Endothelial cell of umbilical vein (primary cell): Measurements from ENCODE around the gene HDAC4. TPM values are rescaled to one million over a fixed set of nuclear protein-coding genes. Genes with fewer than 3 reads are reported as not detected.

Experiments
- BruUV-seq: library from RNA; stranded (reverse); fragments of 400-500 nt; replicated peaks from 2 replicates; lab custom pipeline; 2021; lab: Mats Ljungman, UMichigan
- CTCF ChIA-PET: fragments of 300-600, 350-600 bp; sonication (Branson Sonifier 250); formaldehyde crosslinking; loops from one replicate; lab custom pipeline; 2021; ENCODE audit warnings: antibody characterized with exemption, inconsistent platforms; lab: Charles Lee
- POLR2A ChIA-PET: fragments of 300-600, 350-600 bp; sonication (Branson Sonifier 250); formaldehyde crosslinking; loops from one replicate; lab custom pipeline; 2021; ENCODE audit warnings: antibody characterized with exemption, inconsistent platforms; lab: Charles Lee
- DNase-seq: peaks from one replicate; pipeline ENCODE4 v3.0.0-alpha.2; 2011; ENCODE audit warnings: low read depth, low spot score
- FAIRE-seq: peaks from 2 replicates; lab custom pipeline; 2011; peaks lifted over from hg19 to GRCh38; lab: Jason Lieb, UNC
- H2AFZ ChIP-seq: 2 replicates; pipeline ENCODE4 v1.6.0; 2012; ENCODE audit warnings: low read depth, low read length, control low read depth, inconsistent platforms
- H3K27ac ChIP-seq: 2 replicates; pipeline ENCODE4 v1.5.1; 2011; ENCODE audit warnings: low read depth, mild to moderate bottlenecking, control low read depth, low read length, moderate library complexity; ENCODE audit not compliant: insufficient read depth
- H3K27me3 ChIP-seq, 2 experiments: 2 replicates each; pipeline versions ENCODE4 v1.6.0 to v1.6.1; 2011; ENCODE audit warnings: low read length in 2 of 2, mixed read lengths in 1 of 2; ENCODE audit not compliant: control insufficient read depth in 2 of 2, insufficient read depth in 2 of 2
- H3K36me3 ChIP-seq, 2 experiments: 2 replicates in 1 of 2; 3 replicates in 1 of 2; pipeline ENCODE4 v1.5.1; 2011; ENCODE audit warnings: low read length in 2 of 2, mild to moderate bottlenecking in 1 of 2, moderate library complexity in 1 of 2; ENCODE audit not compliant: control insufficient read depth in 2 of 2, insufficient read depth in 2 of 2; ENCODE audit errors: extremely low read depth in 1 of 2
- H3K4me1 ChIP-seq: 3 replicates; pipeline ENCODE4 v1.5.1; 2011; ENCODE audit warnings: mild to moderate bottlenecking, low read length; ENCODE audit not compliant: control insufficient read depth, insufficient read depth; ENCODE audit errors: extremely low read depth
- H3K4me2 ChIP-seq: 2 replicates; pipeline ENCODE4 v1.6.1; 2011; ENCODE audit warnings: low read length, control low read depth, mixed read lengths; ENCODE audit not compliant: insufficient read depth
- H3K4me3 ChIP-seq, 3 experiments: fragments of 200-600 bp in 1 of 3; sonication (generic), shearing (Covaris generic) in 1 of 3; replicated peaks in 1 of 3; 2 replicates each; pipeline ENCODE4 v1.5.1; 2011 to 2016; ENCODE audit warnings: control low read depth in 3 of 3, low read length in 3 of 3, mild to moderate bottlenecking in 2 of 3, inconsistent platforms in 1 of 3, low read depth in 1 of 3, moderate library complexity in 1 of 3; ENCODE audit not compliant: insufficient read depth in 1 of 3
- H3K79me2 ChIP-seq: 2 replicates; pipeline ENCODE4 v1.6.0; 2012; ENCODE audit warnings: low read length, inconsistent platforms; ENCODE audit not compliant: control insufficient read depth, insufficient read depth
- H3K9ac ChIP-seq: replicated peaks from 2 replicates; pipeline ENCODE3; 2011; ENCODE audit warnings: low read length, control low read depth; ENCODE audit not compliant: insufficient read depth; ENCODE audit errors: extremely low read depth
- H3K9me1 ChIP-seq: replicated peaks from 3 replicates; pipeline ENCODE4 v1.6.0; 2011; ENCODE audit warnings: mild to moderate bottlenecking, low read length; ENCODE audit not compliant: control insufficient read depth, insufficient read depth; ENCODE audit errors: extremely low read depth
- H3K9me3 ChIP-seq: replicated peaks from 2 replicates; pipeline ENCODE4 v1.5.1; 2012; ENCODE audit warnings: low read length, inconsistent platforms; ENCODE audit not compliant: control insufficient read depth, insufficient read depth
- H4K20me1 ChIP-seq: replicated peaks from 2 replicates; pipeline ENCODE3; 2011; ENCODE audit warnings: mild to moderate bottlenecking, low read length; ENCODE audit not compliant: control insufficient read depth, insufficient read depth; ENCODE audit errors: extremely low read depth
- EZH2 ChIP-seq: IDR thresholded peaks from 2 replicates; pipeline ENCODE4 v1.6.1; 2012; ENCODE audit warnings: borderline replicate concordance, low read depth, mild to moderate bottlenecking, moderate library complexity, low read length, inconsistent platforms; ENCODE audit not compliant: severe bottlenecking
- FOS ChIP-seq: IDR thresholded peaks from 2 replicates; pipeline ENCODE4 v1.6.1; 2011; ENCODE audit warnings: mild to moderate bottlenecking, low read length, moderate library complexity, borderline replicate concordance; ENCODE audit not compliant: insufficient read depth
- GATA2 ChIP-seq: IDR thresholded peaks from 2 replicates; pipeline ENCODE4 v1.7.0; 2011; ENCODE audit warnings: low read depth, mild to moderate bottlenecking, moderate library complexity, mixed read lengths, low read length; ENCODE audit not compliant: insufficient read length, insufficient read depth
- JUN ChIP-seq: IDR thresholded peaks from 2 replicates; pipeline ENCODE4 v1.6.1; 2011; ENCODE audit warnings: borderline replicate concordance, low read depth; ENCODE audit not compliant: insufficient read length, insufficient read depth
- MYC ChIP-seq: IDR thresholded peaks from one replicate; pipeline ENCODE4 v1.6.1; 2011; ENCODE audit warnings: mild to moderate bottlenecking, low read depth, low read length
- POLR2A ChIP-seq: IDR thresholded peaks from 2 replicates; pipeline ENCODE4 v1.6.1; 2012; ENCODE audit warnings: low read depth, mild to moderate bottlenecking, control low read depth, low read length
- POLR2AphosphoS5 ChIP-seq: IDR thresholded peaks from 2 replicates; pipeline ENCODE4 v1.6.1; 2012; ENCODE audit warnings: low read depth, mild to moderate bottlenecking, control low read depth, low read length, moderate library complexity; ENCODE audit not compliant: insufficient read depth
- dilution Hi-C: fragments of 300-500 bp; cut with MboI; formaldehyde crosslinking; loops from one replicate; pipeline ENCODE4 v1.15.0; 2019; ENCODE audit warnings: low sequenced_read_pairs; ENCODE audit not compliant: extremely low pct_ligation_motif_present
- intact Hi-C: fragments of 100-400 bp; cut with micrococcal nuclease; formaldehyde crosslinking; loops from one replicate; pipeline ENCODE4 v1.10.0; 2022
- polyA plus RNA-seq, 4 experiments: library from polyadenylated mRNA; depleted of rRNA in 3 of 4; stranded (reverse) in 3 of 4; unstranded in 1 of 4; fragments of >200 nt; gene quantifications; 2 replicates each; pipeline versions ENCODE4 v1.2.1 to v1.2.3, GENCODE V29; 2011 to 2012; ENCODE audit warnings: missing spikeins in 1 of 4
- total RNA-seq: library from RNA; stranded (reverse); gene quantifications from 2 replicates; pipeline ENCODE4 v1.2.3, GENCODE V29; 2021
- TF ChIP-seq, protein P1 (sequence below): IDR thresholded peaks from 2 replicates; pipeline ENCODE4 v1.6.1; 2011; ENCODE audit not compliant: insufficient read depth, insufficient read length
- TF ChIP-seq, protein P2 (sequence below), 2 donors: IDR thresholded peaks; 1 replicate in 1 of 2; 2 replicates in 1 of 2; pipeline ENCODE4 v1.5.1; 2011; ENCODE audit warnings: low read length in 2 of 2, mild to moderate bottlenecking in 2 of 2, moderate library complexity in 2 of 2, control low read depth in 1 of 2, inconsistent platforms in 1 of 2, low read depth in 1 of 2; ENCODE audit not compliant: insufficient read depth in 1 of 2; ENCODE audit errors: extremely low read depth in 1 of 2

The HDAC4 gene
- total and polyA plus RNA-seq, 2 donors (not counting 3 experiments of a cell fraction or from before 2014, with no cell fraction given), result 13.4 to 33.0 TPM

- TF ChIP-seq POLR2A (no peak), JUN (no peak), FOS (no peak), GATA2 (no peak), MYC (no peak), EZH2 (no peak), POLR2AphosphoS5 (no peak)
- TF ChIP-seq, protein P1, sequence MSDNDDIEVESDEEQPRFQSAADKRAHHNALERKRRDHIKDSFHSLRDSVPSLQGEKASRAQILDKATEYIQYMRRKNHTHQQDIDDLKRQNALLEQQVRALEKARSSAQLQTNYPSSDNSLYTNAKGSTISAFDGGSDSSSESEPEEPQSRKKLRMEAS, result no peak
- TF ChIP-seq, protein P2, sequence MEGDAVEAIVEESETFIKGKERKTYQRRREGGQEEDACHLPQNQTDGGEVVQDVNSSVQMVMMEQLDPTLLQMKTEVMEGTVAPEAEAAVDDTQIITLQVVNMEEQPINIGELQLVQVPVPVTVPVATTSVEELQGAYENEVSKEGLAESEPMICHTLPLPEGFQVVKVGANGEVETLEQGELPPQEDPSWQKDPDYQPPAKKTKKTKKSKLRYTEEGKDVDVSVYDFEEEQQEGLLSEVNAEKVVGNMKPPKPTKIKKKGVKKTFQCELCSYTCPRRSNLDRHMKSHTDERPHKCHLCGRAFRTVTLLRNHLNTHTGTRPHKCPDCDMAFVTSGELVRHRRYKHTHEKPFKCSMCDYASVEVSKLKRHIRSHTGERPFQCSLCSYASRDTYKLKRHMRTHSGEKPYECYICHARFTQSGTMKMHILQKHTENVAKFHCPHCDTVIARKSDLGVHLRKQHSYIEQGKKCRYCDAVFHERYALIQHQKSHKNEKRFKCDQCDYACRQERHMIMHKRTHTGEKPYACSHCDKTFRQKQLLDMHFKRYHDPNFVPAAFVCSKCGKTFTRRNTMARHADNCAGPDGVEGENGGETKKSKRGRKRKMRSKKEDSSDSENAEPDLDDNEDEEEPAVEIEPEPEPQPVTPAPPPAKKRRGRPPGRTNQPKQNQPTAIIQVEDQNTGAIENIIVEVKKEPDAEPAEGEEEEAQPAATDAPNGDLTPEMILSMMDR (IDR thresholded peaks at IDR 0.05; ENCODE audit: extremely low read depth in 1 of 2, insufficient read depth in 1 of 2, low read depth in 1 of 2, low read length in 2 of 2), result no peak
- Histone ChIP-seq H3K4me2 (no peak overlapping the region), H3K4me3 (no peak overlapping the region), H4K20me1 (no peaks in the 10 kb centered on the region), H3K9me1 (no peaks in the 10 kb centered on the region), H3K79me2 (no peaks in the 10 kb centered on the region), H3K36me3 (no peaks in the 10 kb centered on the region), H3K4me1 (no peaks in the 10 kb centered on the region), H3K9ac (no peak overlapping the region), H2AFZ (no peak overlapping the region), H3K27ac (no peak overlapping the region), H3K9me3 (no peaks in the 10 kb centered on the region), H3K27me3 (no peaks in the 10 kb centered on the region)
- ChIA-PET CTCF (no interaction called here), POLR2A (no interaction called here)
- intact Hi-C loops, result no loop called here
- no TSS peak for BruUV-seq
- dilution Hi-C loops, result no loop called here
- FAIRE-seq (no peak), DNase-seq (no peak)
Observed at GRCh38 chr2:239149501-239149900, 251.3 kb downstream of the HDAC4 start.
